GM12892 (cell line): ENCODE data around the gene BRD7.

Source experiments
- POLR2A ChIP-seq: IDR thresholded peaks from 2 replicates; pipeline ENCODE4 v1.6.1; 2011; ENCODE audit warnings: low read depth, low read length, control low read depth
- POLR2AphosphoS5 ChIP-seq: IDR thresholded peaks from 2 replicates; pipeline ENCODE4 v1.6.1; 2011; ENCODE audit warnings: low read depth, low read length, control low read depth
- TAF1 ChIP-seq: IDR thresholded peaks from 2 replicates; pipeline ENCODE4 v1.6.1; 2011; ENCODE audit warnings: low read depth, mild to moderate bottlenecking, control low read depth, low read length, borderline replicate concordance

DNA sequence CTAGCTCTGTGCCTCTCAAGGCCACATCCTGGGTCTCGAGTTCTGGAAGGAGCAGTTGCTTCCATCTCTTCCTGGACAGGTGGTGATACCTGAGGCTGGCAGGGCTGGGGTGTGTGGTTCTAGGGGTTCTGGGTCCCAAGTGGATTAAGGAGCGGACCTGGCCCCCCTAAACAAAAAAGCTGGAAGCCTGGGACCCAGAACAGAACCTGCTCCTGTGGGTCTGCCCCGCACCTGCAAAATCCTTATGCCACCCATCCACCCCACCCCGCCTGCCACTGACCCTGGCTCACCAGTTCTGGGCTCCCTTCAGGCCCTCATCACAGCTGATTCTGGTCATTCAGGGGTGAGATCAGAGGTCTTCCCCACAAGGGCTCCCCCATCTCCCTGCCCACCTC is 57.7 kb downstream of the BRD7 start:
- TF ChIP-seq POLR2A (0 out of 2 replicates have a peak, but pooled peaks have one; percentile 21), POLR2AphosphoS5 (no peak), TAF1 (no peak)
